ENCODE measurements around the gene OR8B12.

Gene OR8B12

DNA sequence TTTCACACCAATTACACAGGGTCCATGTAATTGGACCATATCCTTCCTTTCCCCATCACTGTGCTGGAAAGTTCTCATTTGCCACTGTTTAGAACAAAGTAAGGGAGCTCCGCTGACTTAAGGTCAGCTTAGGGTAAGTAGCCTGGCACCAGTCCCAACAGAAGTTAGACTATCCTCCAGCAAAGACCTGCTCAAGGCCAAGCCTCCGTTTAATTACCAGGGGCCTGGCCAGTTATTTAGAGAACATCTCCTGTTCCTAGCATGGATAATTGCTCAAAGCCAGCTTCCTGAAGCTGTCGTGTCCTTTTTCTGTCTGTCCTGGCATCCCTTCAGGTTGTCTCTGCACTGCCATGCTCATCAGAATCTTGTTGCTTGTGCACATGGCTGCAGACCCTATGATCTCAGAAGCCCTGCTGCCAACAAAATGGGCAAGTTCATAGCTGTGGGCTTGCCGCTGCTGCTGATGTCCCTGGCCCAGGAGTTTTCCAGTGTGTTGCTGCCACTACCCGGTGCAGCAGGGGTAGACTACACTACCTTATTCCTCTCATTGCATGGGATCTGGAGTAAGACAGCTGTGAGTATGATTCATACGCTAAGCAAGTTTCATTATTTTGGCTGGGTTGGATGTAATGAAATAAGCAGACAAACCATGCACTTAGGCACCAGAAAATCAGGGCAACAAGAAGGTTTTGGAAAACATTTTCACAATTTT lies 34.4 kb upstream of the OR8B12 start:
- H3K9ac ChIP-seq (ENCODE audit: low read length): no peak overlapping the region
- H4K20me1 ChIP-seq (ENCODE audit: insufficient read depth, low read length): no peaks in the 10 kb centered on the region
- H2AFZ ChIP-seq (ENCODE audit: low read length): no peak overlapping the region
- H3K36me3 ChIP-seq (ENCODE audit: insufficient read depth, low read length): no peaks in the 10 kb centered on the region
- no peaks in the 10 kb centered on the region for H3K4me1 ChIP-seq (ENCODE audit: insufficient read depth, low read length, severe bottlenecking)
- no peak for TF ChIP-seq EZH2 (IDR thresholded peaks at IDR 0.05; ENCODE audit: borderline replicate concordance, low read length)
- TF ChIP-seq, protein P1, sequence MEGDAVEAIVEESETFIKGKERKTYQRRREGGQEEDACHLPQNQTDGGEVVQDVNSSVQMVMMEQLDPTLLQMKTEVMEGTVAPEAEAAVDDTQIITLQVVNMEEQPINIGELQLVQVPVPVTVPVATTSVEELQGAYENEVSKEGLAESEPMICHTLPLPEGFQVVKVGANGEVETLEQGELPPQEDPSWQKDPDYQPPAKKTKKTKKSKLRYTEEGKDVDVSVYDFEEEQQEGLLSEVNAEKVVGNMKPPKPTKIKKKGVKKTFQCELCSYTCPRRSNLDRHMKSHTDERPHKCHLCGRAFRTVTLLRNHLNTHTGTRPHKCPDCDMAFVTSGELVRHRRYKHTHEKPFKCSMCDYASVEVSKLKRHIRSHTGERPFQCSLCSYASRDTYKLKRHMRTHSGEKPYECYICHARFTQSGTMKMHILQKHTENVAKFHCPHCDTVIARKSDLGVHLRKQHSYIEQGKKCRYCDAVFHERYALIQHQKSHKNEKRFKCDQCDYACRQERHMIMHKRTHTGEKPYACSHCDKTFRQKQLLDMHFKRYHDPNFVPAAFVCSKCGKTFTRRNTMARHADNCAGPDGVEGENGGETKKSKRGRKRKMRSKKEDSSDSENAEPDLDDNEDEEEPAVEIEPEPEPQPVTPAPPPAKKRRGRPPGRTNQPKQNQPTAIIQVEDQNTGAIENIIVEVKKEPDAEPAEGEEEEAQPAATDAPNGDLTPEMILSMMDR (IDR thresholded peaks at IDR 0.05; ENCODE audit: low read length): no peak
- no peak overlapping the region for H3K4me2 ChIP-seq (ENCODE audit: low read length)
- no peak overlapping the region for H3K4me3 ChIP-seq (ENCODE audit: low read depth, low read length, poor library complexity, severe bottlenecking)
- H3K9me3 ChIP-seq (ENCODE audit: low read length): no peaks in the 10 kb centered on the region
- H3F3A ChIP-seq (ENCODE audit: insufficient read depth, low read length): no peaks in the 10 kb centered on the region
- no peaks in the 10 kb centered on the region for H3K9me2 ChIP-seq (ENCODE audit: low read depth, low read length)
- no peak overlapping the region for H3K27ac ChIP-seq (ENCODE audit: low read depth, low read length, poor library complexity, severe bottlenecking)
- H3K79me2 ChIP-seq (ENCODE audit: insufficient read depth, low read length): no peaks in the 10 kb centered on the region
- no peaks in the 10 kb centered on the region for H3K27me3 ChIP-seq (ENCODE audit: insufficient read depth, low read length)

DNA sequence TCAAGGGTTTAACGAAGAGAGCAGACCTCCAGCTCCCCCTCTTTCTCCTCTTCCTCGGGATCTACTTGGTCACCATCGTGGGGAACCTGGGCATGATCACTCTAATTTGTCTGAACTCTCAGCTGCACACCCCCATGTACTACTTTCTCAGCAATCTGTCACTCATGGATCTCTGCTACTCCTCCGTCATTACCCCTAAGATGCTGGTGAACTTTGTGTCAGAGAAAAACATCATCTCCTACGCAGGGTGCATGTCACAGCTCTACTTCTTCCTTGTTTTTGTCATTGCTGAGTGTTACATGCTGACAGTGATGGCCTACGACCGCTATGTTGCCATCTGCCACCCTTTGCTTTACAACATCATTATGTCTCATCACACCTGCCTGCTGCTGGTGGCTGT lies 26.7 kb upstream of the OR8B12 start:
- H3K36me3 ChIP-seq (ENCODE audit: insufficient read depth, low read length): no peaks in the 10 kb centered on the region
- H3K27ac ChIP-seq (ENCODE audit: low read depth, low read length, poor library complexity, severe bottlenecking): no peak overlapping the region
- no peaks in the 10 kb centered on the region for H3K9me3 ChIP-seq (ENCODE audit: low read length)
- no peaks in the 10 kb centered on the region for H3F3A ChIP-seq (ENCODE audit: insufficient read depth, low read length)
- H3K9ac ChIP-seq (ENCODE audit: low read length): no peak overlapping the region
- no peak for TF ChIP-seq EZH2 (IDR thresholded peaks at IDR 0.05; ENCODE audit: borderline replicate concordance, low read length)
- TF ChIP-seq, protein P1 (IDR thresholded peaks at IDR 0.05; ENCODE audit: low read length): no peak
- H3K79me2 ChIP-seq (ENCODE audit: insufficient read depth, low read length): no peaks in the 10 kb centered on the region
- H4K20me1 ChIP-seq (ENCODE audit: insufficient read depth, low read length): no peaks in the 10 kb centered on the region
- no peak overlapping the region for H3K4me3 ChIP-seq (ENCODE audit: low read depth, low read length, poor library complexity, severe bottlenecking)
- no peaks in the 10 kb centered on the region for H3K9me2 ChIP-seq (ENCODE audit: low read depth, low read length)
- no peaks in the 10 kb centered on the region for H3K4me1 ChIP-seq (ENCODE audit: insufficient read depth, low read length, severe bottlenecking)
- no peak overlapping the region for H2AFZ ChIP-seq (ENCODE audit: low read length)
- H3K27me3 ChIP-seq (ENCODE audit: insufficient read depth, low read length): no peaks in the 10 kb centered on the region
- H3K4me2 ChIP-seq (ENCODE audit: low read length): no peak overlapping the region

DNA sequence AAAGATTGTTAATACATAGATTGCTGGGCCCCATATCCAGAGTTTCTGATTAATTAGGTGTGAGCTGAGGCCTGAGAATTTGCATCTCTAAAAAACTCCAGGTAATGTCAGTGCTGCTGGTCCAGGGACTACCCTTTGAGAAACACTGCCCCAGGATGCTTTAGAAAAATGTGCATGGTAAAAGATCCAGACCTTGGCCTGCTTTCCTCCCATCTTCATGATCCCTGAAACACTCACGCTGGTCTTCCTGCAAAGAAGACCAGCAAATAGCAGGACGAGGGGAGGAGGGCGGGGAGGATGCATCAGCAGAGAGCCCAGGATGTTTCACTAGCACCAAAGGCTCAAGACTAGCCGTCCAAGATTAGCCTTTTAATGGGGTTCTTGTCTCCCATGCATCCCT lies 26.2 kb upstream of the OR8B12 start, which contains the start of gene OR8A1:
TSS of gene OR8A1 (plus strand) at position 301 of the 400 bp plus-strand sequence. CDS start 123 bp downstream, outside the sequence.
- H3F3A ChIP-seq (ENCODE audit: insufficient read depth, low read length): no peaks in the 10 kb centered on the region
- H3K9me3 ChIP-seq (ENCODE audit: low read length): no peaks in the 10 kb centered on the region
- no peak within 1 kb of the TSS for H3K4me3 ChIP-seq (ENCODE audit: low read depth, low read length, poor library complexity, severe bottlenecking)
- no peak for TF ChIP-seq EZH2 (IDR thresholded peaks at IDR 0.05; ENCODE audit: borderline replicate concordance, low read length)
- TF ChIP-seq, protein P1 (IDR thresholded peaks at IDR 0.05; ENCODE audit: low read length): no peak
- no peaks in the 10 kb centered on the region for H3K4me1 ChIP-seq (ENCODE audit: insufficient read depth, low read length, severe bottlenecking)
- H3K36me3 ChIP-seq (ENCODE audit: insufficient read depth, low read length): no peaks in the 10 kb centered on the region
- H3K9me2 ChIP-seq (ENCODE audit: low read depth, low read length): no peaks in the 10 kb centered on the region
- H2AFZ ChIP-seq (ENCODE audit: low read length): no peak within 1 kb of the TSS
- H3K9ac ChIP-seq (ENCODE audit: low read length): no peak within 1 kb of the TSS
- H3K79me2 ChIP-seq (ENCODE audit: insufficient read depth, low read length): no peaks in the 10 kb centered on the region
- no peaks in the 10 kb centered on the region for H4K20me1 ChIP-seq (ENCODE audit: insufficient read depth, low read length)
- H3K4me2 ChIP-seq (ENCODE audit: low read length): no peak within 1 kb of the TSS
- no peak within 1 kb of the TSS for H3K27ac ChIP-seq (ENCODE audit: low read depth, low read length, poor library complexity, severe bottlenecking)
- no peaks in the 10 kb centered on the region for H3K27me3 ChIP-seq (ENCODE audit: insufficient read depth, low read length)
